GM19023 (cell line): ENCODE data around the gene CD2AP.
"Not testable (repeated sequence)": the region's sequence is repeated elsewhere in the genome, so short reads cannot be mapped to it uniquely, and the experiment has no call there.

Source experiments
- ATAC-seq: cut with Tn5 transposase; IDR thresholded peaks from one replicate; pipeline ENCODE4 v1.9.1; 2021; ENCODE audit warnings: mild to moderate bottlenecking, moderate library complexity; ENCODE audit not compliant: unreplicated experiment

Gene CD2AP

DNA sequence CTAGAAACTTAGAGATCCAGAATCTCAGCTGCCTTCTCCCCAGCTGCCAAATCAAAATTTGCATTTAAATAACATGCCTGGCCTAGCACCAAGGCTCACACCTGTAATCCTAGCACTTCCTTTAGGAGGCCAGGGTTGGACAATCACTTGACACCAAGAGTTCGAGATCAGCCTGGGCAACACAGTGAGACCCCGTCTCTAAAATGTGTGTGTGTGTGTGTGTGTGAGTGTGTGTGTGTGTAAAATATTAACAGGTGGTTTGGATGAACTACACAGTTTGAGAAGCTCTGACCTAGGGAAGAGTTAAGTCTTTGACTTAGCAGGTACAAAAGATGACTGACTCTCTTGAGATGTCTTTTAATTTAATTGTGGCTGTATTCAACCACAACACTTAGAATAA is 20.2 kb upstream of the CD2AP start:
- no peak for ATAC-seq

DNA sequence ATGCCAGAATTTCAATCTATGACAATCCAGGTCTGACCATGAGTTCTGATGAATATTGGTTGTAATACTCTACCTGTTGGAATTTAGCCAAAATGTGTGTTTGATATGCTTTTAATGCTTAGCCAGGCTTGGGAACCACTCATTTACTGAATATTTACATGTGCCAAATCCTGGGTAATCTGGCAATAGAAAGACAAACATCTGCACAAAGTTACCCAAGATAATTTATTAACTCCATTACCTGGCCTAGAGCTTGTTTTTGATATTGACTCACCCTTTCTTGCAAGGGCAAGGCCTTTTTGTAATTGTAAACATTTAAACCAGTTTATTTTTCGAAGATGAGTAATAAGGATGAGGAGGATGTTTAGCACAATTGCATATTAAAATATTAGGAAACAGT is 13.5 kb upstream of the CD2AP start:
- no peak for ATAC-seq

- ATAC-seq = no peak
Observed at GRCh38 chr6:47465117-47465516, 12.5 kb upstream of the CD2AP start.

DNA sequence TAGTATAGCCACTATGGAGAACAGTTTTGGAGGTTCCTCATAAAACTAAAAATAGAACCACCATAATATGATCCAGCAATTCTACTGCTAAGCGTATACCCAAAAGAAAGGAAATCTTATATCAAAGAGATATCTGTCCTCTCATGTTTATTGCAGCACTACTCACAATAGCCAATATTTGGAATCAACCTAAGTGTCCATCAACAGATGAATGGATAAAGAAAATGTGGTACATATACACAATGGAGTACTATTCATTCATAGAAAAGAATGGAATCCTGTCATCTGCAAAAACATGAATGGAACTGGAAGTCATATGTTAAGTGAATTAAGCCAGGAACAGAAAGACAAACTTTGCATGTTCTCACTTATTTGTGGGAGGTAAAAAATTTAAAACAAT is 5.7 kb upstream of the CD2AP start:
- ATAC-seq = no peak

GRCh38 chr6:47473791-47474346 is 3.7 kb upstream of the CD2AP start:
- no peak for ATAC-seq

DNA sequence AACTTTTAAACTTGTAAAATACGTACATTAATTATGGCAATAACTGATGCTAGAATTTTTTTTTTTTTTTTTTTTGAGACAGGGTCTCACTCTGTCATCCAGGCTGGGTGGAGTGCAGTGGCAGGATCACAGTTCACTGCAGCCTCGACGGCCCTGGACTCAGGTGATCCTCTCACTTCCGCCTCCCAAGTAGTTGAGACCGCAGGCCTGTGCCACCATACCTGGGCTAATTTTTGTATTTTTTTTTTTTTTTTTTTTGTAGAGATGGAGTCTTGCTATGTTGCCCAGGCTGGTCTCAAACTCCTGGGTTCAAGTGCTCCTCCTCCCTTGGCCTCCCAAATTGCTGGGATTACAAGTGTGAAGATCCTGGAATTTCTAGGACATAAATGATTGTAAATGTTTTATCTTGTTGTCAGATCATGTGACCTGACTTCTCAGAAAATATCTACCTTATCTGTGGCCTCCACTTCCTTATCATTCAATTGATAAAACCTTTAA is 2.2 kb upstream of the CD2AP start:
- no peak for ATAC-seq

GRCh38 chr6:47476781-47477496 is 650 bp upstream of the CD2AP start:
- ATAC-seq = no peak

GRCh38 chr6:47478233-47479139 is 897 bp downstream of the CD2AP start:
- peak; percentile 40 for ATAC-seq

DNA sequence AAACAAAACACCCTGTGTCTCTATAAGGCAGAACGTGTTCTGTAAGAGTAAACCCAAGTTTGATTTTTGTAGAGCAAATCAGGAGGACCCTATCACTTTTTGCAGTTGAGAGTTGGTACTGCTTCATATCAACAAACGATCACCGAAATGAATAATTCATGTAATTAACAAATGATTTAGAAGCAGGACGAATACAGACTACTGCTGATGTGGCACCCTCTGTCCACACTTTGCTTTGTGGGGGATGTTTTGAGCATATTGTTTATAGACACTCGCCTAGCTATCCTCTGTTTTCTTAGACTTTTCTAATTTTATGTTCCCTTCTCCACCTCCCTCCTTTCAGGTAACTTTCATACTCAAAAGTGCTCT is 1.5 kb downstream of the CD2AP start:
- no peak for ATAC-seq

GRCh38 chr6:47479874-47480273 is 2.3 kb downstream of the CD2AP start:
- no peak for ATAC-seq

DNA sequence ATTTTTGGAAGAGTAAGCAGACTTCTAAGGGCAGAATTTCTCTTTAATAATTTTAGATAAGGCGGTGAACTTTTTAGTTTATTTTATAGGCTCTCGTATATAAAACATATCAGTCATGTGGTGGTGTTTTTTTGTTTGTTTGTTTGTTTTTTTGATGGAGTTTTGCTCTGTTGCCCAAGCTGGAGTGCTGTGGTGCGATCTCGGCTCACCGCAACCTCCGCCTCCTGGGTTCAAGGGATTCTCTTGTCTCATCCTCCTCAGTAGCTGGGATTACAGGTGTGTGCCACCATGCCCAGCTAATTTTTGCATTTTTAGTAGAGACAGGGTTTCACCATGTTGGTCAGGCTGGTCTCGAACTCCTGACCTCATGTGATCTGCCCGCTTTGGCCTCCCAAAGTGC is 3.6 kb downstream of the CD2AP start:
- not testable (repeated sequence) for ATAC-seq

GRCh38 chr6:47481806-47482205 is 4.2 kb downstream of the CD2AP start:
- ATAC-seq = no peak

- no peak for ATAC-seq
Observed at GRCh38 chr6:47483516-47483852, 5.9 kb downstream of the CD2AP start.

DNA sequence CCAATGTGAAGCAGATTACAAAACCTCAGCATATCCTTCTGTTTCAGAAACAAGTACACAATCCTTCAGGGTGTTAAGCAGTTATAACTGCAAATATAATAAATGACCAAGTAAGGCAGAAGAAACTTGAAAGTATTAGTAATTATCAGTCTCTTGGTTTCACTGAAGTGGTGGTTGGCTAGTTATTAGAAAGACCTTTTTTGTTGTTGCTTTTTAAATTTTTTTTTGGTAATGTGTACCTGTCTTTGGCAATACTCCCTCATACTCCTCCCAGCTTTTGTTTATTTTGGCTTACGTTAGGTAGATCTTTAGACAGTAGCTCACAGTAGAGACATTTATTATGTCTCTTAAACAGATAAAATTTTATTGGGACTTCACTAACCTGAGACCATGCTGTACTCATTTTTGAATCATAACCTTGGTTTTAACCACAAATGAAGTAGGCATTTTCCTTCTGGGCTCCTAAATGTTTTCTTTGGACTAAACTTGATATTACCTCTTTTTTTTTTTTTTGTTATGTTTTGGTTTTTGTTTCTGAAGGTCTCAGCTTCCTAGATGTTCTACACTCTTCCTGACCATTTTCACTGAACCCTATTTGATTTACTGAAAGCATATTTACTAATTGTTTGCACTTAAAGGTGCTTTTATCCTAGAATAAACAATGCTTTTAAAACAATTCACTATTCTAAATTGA is 6.4 kb downstream of the CD2AP start:
- ATAC-seq = no peak

GRCh38 chr6:47484616-47485015 is 7.0 kb downstream of the CD2AP start:
- no peak for ATAC-seq

DNA sequence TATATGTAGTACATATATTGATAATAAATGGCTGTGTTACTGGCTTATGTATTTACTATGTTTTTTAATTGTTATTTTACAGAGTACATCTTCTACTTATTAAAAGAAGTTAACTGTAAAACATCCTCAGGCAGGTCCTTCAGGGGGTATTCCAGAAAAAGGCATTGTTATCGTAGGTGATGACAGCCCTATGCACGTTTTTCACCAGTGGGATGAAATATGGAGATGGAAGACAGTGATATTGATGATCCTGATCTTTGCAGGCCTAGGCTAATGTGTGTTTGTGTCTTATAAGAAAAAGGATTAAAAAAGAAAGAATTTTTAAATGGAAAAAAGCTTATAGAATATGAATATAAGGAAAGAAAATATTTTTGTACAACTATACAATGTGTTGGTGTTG is 7.5 kb downstream of the CD2AP start:
- no peak for ATAC-seq

DNA sequence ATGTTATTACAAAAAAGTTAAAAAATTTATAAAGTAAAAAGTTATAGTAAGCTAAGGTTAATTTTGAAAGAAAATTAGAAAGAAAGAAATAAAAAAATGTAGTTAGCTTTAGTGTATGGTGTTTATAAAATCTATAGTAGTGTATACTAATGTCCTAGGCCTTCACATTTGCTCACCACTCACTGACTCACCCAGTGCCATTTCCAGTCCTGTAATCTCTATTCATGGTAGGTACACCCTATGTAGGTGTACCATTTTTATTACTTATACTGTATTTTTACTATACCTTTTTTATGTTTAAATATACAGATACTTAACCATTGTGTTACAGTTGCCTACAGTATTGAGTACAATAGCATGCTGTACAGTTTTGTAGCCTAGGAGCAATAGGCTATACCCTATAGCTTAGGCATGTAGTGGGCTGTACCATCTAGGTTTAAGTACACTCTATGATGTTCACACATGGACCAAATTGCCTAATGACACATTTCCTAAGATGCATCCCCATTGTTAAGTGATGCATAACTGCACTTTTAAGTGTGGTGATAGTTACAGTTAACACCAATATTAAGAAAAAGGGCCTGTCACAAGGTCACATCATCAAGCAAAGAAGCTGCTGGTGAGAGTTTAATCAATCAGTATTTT is 8.0 kb downstream of the CD2AP start:
- no peak for ATAC-seq

GRCh38 chr6:47489995-47490394 is 12.4 kb downstream of the CD2AP start:
- no peak for ATAC-seq

DNA sequence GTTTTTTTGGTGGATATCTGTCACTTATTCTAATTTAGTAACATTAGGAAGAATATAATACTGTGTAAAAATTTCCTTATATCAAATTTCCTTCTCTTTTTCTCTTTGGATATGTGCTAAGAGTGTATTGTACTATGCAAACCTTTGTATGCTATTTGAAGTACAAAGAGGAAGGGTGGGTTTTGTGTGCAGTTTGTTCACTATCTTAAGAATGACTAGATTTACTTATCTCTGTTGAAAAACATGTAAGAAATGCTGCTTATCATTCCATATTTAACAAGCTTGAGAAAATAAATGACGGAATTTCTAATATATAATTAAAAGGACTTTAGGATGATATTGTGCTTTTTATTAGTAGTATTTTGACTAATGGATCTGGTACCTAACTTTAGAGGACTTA is 13.1 kb downstream of the CD2AP start:
- ATAC-seq = no peak

DNA sequence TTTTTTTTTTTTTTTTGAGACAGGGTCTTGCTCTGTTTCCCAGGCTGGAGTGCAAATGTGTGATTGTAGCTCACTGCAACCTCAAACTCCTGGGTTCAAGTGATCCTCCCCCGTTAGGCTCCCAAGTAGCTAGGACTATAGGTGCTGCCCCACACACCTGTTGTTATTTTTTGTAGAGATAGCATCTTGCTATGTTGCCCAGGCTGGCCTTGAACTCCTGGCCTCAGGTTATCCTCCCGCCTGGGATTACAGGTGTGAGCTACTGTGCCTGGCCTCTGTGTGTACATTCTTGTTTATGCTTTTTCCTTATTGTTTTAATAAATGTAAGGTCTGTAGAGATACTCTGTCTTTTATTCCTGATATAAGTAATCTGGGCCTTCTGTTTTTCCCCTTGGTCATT is 14.8 kb downstream of the CD2AP start:
- no peak for ATAC-seq

- ATAC-seq = no peak
Observed at GRCh38 chr6:47495207-47495606, 17.6 kb downstream of the CD2AP start.
